GM19023 (cell line): ENCODE data around the gene CMSS1.

ENCODE experiments used
- ATAC-seq: cut with Tn5 transposase; IDR thresholded peaks from one replicate; pipeline ENCODE4 v1.9.1; 2021; ENCODE audit warnings: mild to moderate bottlenecking, moderate library complexity; ENCODE audit not compliant: unreplicated experiment

Gene CMSS1

DNA sequence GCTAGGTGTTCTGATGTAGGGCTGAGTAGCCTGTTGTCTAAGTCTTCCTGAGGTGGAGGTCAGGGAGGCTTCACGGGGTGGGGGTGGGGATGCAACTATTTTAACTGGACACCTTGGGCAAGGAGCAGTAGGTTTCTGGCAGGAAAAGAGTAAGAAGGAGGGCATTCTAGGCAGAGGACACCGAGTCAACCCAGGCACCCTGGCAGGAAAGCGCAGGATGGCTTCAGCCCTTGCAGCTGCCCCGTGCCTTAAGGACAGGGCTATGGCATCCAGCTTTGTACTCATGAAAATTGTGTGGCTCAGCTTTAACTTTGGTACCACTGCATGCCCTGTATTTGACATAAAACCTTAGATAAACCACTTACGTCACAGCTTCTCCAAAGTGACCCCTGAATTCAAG lies 303.0 kb downstream of the CMSS1 start:
- ATAC-seq: no peak

- ATAC-seq: no peak
Observed at GRCh38 chr3:100122321-100122720, 304.7 kb downstream of the CMSS1 start.

DNA sequence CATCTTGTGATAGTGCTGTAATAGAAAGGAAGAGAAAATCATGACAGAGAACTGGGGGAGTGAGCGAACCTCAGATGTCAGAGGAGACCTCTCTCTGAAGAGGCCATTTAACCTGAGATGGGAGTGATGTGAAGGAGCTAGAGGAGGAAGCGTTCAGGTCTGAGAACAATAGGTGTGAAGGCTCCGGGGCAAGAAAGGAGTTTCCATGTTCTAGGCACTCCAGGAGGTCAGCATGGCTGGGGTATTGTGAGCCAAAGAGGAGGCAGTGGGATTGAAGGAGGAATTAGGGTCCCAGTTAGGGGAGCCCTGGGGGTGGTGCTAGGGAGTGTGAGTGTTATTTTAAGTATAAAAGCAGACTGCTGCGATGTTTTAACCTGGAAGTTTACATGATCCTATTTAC lies 305.4 kb downstream of the CMSS1 start:
- no peak for ATAC-seq

DNA sequence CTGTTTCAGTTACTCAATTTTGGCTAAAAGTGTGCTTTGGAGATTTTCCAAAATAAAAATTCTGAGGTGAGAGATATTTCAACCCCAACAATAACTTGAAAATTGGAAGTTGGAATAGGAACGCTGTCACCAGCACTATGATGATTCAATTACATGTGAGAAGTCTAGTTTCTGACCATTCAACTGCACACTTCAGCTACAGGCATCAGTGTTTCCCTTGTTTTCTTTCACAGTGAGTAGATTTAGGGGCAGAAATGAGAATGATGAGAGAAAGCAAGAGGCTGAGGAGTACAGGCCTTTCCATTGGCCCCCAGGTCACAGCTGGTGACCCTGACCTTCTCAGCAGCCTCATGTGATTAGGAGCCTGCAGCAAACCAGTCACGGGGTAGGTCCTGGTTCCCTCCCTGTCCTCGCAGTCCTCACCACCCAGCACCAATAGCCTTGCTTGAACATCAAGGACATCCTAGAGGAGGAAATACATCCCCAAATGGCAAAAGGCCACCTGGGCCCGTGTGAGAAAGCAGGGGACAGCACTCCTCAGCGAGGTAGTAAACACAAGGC lies 306.6 kb downstream of the CMSS1 start:
- no peak for ATAC-seq

DNA sequence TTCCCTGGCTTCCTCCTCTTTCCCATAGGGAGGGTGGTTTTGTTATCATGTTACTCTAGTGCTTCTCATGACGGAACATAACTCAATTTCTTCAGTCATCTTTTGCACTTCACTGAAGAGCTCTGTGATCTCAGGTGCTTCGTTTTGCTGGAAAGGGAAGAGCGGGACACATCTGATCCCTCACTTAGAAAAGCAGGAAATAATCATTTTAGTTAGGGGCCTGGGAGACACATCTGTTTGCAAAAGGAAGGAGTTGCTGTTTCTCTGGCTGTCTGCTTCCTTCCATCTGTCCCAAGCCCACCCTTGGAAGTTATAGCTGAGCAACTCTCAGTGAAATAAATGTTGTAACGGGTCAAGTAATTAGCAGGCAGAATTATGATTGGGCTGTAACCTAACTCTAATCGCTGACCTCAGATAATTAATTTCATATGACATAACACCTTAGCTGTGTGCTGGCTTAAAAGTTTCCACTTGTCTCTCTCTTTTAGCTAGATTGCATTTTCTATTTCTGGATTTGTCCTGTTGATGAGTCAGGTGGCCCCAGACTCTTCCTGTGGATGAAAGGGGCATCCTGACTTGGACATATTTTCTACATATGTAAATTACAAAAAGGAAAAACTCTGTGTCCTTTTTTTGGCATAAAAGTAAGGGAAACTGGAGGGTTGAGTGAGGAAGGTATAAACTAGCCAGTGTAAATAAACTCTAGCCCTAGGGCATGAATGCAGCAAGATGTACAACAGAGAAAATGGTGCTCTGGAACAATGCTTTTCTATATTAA lies 307.7 kb downstream of the CMSS1 start:
- no peak for ATAC-seq

- ATAC-seq: no peak
Observed at GRCh38 chr3:100127792-100128191, 310.1 kb downstream of the CMSS1 start.

- ATAC-seq: no peak
Observed at GRCh38 chr3:100128565-100128964, 310.9 kb downstream of the CMSS1 start.

DNA sequence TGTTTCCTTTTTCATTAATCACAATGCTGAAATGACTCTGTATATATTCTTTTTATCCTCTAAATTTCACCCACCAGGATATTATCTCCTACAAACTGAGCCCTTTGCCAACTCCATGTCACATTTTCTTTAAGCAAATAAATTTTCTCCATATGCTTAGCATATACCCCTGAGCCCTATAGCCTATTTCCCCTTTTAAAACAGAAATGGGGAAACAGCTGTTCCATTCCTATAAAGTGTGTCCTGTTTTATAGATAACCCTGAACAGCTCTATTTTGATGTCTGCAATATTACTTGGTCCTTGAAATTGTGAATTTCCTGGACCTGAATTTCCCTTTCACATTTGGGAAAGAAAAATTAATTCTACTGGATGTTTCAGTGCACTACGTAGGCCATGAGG lies 312.3 kb downstream of the CMSS1 start:
- ATAC-seq: no peak

DNA sequence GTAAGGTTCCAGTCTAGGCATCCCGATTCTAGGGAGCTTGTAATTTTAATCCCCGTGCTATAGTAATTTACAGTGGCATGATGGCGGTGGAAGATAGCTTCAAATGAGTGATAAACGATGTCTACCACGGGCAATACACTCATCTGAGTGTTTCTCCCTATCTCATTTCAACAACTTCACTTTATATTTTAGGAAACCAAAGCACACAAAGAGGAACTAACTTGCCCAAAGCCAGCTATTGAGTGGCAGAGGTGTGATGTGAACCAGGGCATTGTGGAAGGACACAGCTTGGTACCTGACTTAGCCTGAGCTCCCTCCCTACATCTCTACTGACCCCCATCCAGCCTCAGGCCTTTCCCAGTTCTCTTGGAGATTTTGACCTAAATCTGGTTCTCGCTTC lies 313.6 kb downstream of the CMSS1 start:
- no peak for ATAC-seq

DNA sequence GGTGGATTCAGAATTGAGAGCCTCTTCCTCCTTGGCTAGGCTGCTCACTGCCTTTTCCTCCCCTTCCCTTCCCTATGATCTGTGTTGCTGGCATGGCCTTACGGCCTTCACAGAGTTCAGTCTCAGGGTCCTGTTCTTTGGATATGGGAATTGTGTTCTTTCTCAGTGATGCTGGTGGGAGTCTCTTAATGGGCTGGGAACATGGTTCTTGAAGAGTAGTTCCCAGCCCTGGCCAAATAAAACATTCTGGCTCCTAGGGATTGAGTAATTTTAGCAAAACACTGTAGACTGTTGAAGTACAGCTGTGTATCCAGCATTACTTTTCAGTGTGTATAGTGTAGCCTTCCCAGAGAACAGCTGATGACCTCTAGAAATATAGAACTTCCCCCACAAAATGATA lies 319.3 kb downstream of the CMSS1 start:
- no peak for ATAC-seq

DNA sequence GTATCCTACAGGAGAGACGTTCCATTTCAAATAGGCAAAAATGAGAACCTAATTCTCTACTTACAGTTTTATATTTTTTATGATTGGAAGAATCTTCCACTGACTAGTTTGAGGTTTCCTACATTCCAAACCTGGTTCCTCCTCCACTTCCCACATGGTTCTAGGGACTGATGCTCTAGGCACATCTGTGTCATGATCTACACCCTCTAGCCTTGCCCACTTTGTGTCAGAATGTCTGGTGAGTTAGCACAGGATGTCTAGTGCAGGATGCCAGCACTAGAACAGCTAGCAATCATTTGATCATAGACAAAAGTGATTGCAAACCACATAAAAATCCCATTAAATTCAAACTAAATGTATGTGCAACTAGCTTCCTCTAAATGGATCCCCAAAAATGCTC lies 323.3 kb downstream of the CMSS1 start:
- ATAC-seq: no peak

- no peak for ATAC-seq
Observed at GRCh38 chr3:100141586-100141985, 323.9 kb downstream of the CMSS1 start.

- no peak for ATAC-seq
Observed at GRCh38 chr3:100144255-100144866, 326.7 kb downstream of the CMSS1 start.

DNA sequence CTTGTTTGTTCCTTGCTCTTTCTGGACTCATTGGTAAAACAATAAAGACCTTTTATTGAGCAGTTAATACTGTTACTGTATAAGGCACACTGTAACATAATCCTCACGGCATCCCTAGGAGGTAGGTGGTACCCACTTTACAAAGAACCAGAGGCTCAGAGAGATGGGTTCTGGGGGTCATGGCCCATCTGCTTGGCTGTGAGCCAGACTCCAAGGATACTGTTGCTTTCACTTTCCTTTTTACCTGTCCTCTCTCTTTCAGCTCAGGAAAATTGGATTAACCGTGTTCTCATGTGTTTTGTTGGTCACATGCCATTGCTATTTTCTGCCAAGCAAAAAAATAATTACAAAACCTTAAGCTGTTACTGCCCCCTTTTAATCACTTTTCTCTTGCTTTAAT lies 331.5 kb downstream of the CMSS1 start:
- ATAC-seq: no peak

GRCh38 chr3:100149713-100150415 lies 332.2 kb downstream of the CMSS1 start:
- ATAC-seq: no peak

DNA sequence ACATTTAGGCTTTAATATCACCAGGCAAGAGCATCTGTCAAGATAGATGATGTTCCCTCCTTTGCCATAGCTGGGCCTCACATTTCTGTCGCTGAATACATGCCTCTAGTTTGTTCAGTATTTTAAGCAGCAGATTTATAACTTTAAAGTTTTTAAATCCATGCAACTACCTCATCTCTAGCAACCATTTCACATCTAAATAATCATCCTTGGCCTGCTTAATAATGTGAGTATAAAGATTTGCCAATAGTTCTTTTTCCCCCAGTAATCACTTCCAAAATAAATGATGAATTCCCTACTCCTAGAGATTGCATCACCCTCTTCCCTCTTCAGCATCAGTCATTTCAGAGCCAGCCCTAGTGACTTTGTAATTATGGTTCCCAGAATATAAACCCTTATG lies 332.8 kb downstream of the CMSS1 start:
- ATAC-seq: no peak

DNA sequence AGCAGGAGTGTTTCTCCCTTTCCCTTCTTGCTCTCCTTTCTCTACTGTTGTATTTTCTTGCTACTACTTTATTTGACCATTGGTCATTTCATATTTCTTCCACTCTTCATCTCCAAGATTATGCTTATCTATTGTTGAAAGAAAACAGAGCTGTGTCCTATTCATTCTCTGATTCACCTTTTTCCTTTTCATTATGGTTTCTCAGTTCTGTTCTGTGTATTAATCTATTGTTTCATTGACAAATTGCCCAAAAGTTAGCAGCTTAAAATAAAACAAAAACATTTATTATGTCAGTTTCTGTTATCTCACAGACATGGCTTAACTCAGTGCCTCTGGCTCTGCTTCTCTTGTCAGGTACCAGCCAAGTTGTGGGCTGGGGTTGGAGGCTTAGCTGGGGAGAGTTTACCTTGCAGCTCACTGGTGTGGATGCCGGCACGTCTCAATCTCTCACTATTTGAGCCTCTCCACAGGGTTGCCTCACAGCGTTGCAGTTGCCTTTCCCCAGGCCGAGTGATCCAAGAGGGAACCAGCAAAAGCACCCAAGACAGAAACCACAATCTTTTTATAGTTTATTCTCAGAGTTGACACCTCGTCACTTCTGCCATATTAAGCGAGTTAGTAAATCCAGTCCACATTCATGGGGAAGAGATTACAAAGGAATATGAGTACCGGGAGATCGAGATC lies 333.5 kb downstream of the CMSS1 start:
- no peak for ATAC-seq

DNA sequence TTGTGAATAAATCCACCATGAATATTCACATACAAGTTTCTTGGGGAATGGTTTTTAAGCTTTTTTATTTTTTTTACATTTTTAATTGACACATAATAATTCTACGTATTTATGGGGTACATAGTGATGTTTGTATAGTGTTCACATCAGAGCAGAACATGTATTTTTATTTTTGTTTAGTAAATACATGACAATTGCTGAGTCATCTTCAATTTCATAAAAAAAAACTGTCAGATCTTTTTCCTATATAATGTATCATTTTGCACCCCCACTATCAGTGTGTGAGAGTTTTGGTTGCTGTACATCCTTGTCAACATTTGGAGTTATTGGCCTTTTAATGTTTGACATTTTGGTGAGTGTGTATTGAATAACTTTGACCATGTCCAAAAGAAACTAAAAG lies 336.5 kb downstream of the CMSS1 start:
- ATAC-seq: no peak

DNA sequence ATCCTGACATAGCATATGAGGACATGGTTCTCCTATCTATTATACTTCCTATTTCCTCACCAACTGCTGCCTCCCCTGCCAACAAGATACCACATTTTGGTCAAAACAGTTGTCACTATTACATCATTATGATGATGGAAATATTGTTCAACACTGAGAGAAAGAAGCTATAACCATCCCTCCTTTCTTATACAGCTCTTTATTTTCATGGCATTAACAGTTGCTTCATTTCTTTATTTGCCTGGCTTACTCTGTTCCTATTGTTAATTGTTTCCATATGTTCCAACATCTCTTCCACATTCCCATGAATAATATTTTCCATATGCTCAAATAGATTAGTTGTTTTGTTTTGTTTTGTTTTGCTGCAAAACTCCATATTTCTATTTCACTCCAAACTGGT lies 337.5 kb downstream of the CMSS1 start:
- no peak for ATAC-seq

- ATAC-seq: no peak
Observed at GRCh38 chr3:100155590-100155989, 337.9 kb downstream of the CMSS1 start.

- no peak for ATAC-seq
Observed at GRCh38 chr3:100157685-100158084, 340.0 kb downstream of the CMSS1 start.
